K562 (cell line): ENCODE results near the gene GNA14. TPM values are rescaled to one million over a fixed set of nuclear protein-coding genes. Genes with fewer than 3 reads are reported as not detected.

Experiments
- ATAC-seq: fragments of 200-7000 bp; cut with Tn5 transposase; 3 replicates; pipeline ENCODE4 v1.9.1; 2020; ENCODE audit warnings: moderate library complexity
- BruUV-seq: library from RNA; stranded (reverse); fragments of 400-500 nt; replicated peaks from 2 replicates; lab custom pipeline; 2021; lab: Mats Ljungman, UMichigan
- CTCF ChIA-PET: fragments of 300-600 bp; formaldehyde crosslinking; extraction: SDS; loops from one replicate; lab custom pipeline; 2021; ENCODE audit warnings: low intra/inter-chr PET ratio; lab: Yijun Ruan, JAX
- POLR2A ChIA-PET: fragments of 300-600, 350-650 bp; sonication (Branson Sonifier 250); formaldehyde crosslinking; extraction: SDS; loops from one replicate; lab custom pipeline; 2021; ENCODE audit warnings: antibody characterized with exemption, inconsistent platforms; lab: Yijun Ruan, JAX
- DNase-seq, 4 experiments: peaks; one replicate each; pipeline versions ENCODE4 v3.0.0 to v3.0.0-alpha.2; 2011 to 2018; ENCODE audit warnings: low spot score in 3 of 4, mixed read lengths in 3 of 4; ENCODE audit errors: extremely low read depth in 1 of 4
- FAIRE-seq: peaks from 2 replicates; lab custom pipeline; 2011; peaks lifted over from hg19 to GRCh38; lab: Jason Lieb, UNC
- H2AFZ ChIP-seq: 2 replicates; pipeline ENCODE4 v1.6.0; 2011; ENCODE audit warnings: low read depth, low read length, control low read depth, inconsistent platforms
- H3K27ac ChIP-seq: fragments of 200-600 bp; 3 replicates; pipeline ENCODE4 v1.8.0; 2011; ENCODE audit warnings: low read depth, mild to moderate bottlenecking, control low read depth, inconsistent platforms, low read length, moderate library complexity, mixed read lengths; ENCODE audit errors: extremely low read depth
- H3K27me3 ChIP-seq, 2 experiments: fragments of 300-600 bp in 1 of 2; 2 replicates in 1 of 2; 3 replicates in 1 of 2; pipeline versions ENCODE4 v1.6.0 to v1.8.0; 2011; ENCODE audit warnings: inconsistent platforms in 2 of 2, low read length in 2 of 2, mild to moderate bottlenecking in 1 of 2, mixed read lengths in 1 of 2, moderate library complexity in 1 of 2; ENCODE audit not compliant: control insufficient read depth in 2 of 2, insufficient read depth in 2 of 2
- H3K36me3 ChIP-seq: fragments of 300-600 bp; 3 replicates; pipeline ENCODE4 v1.8.0; 2011; ENCODE audit warnings: mild to moderate bottlenecking, low read length, inconsistent platforms; ENCODE audit not compliant: control insufficient read depth, insufficient read depth
- H3K4me1 ChIP-seq, 2 experiments: fragments of 200-600 bp in 1 of 2; replicated peaks in 1 of 2; 2 replicates in 1 of 2; 3 replicates in 1 of 2; pipeline versions ENCODE4 v1.5.1 to v1.8.0; 2011; ENCODE audit warnings: inconsistent platforms in 2 of 2, low read length in 2 of 2, mild to moderate bottlenecking in 1 of 2, mixed read lengths in 1 of 2, moderate library complexity in 1 of 2; ENCODE audit not compliant: control insufficient read depth in 2 of 2, insufficient read depth in 2 of 2
- H3K4me2 ChIP-seq: 2 replicates; pipeline ENCODE4 v1.6.1; 2011; ENCODE audit warnings: low read length, control low read depth, inconsistent platforms, mixed read lengths; ENCODE audit not compliant: insufficient read depth
- H3K4me3 ChIP-seq: fragments of 200-600 bp; sonication (generic), shearing (Covaris generic); 2 replicates; pipeline ENCODE4 v1.5.1; 2016; ENCODE audit warnings: control low read depth, inconsistent platforms
- H3K79me2 ChIP-seq: fragments of 200-600 bp; 3 replicates; pipeline ENCODE4 v1.8.0; 2011; ENCODE audit warnings: low read length, inconsistent platforms; ENCODE audit not compliant: control insufficient read depth, insufficient read depth
- H3K9ac ChIP-seq, 2 experiments: 2 replicates each; pipeline versions ENCODE4 v1.6.0 to v1.6.1; 2011; ENCODE audit warnings: low read depth in 2 of 2, low read length in 2 of 2, control low read depth in 1 of 2, inconsistent platforms in 1 of 2, mild to moderate bottlenecking in 1 of 2, mixed read lengths in 1 of 2; ENCODE audit not compliant: insufficient read depth in 1 of 2
- H3K9me1 ChIP-seq: one replicate; pipeline ENCODE4 v1.6.0; 2011; ENCODE audit warnings: inconsistent platforms, mild to moderate bottlenecking, low read length, moderate library complexity; ENCODE audit not compliant: control insufficient read depth, insufficient read depth
- H3K9me3 ChIP-seq: replicated peaks from 2 replicates; pipeline ENCODE4 v1.5.1; 2011; ENCODE audit warnings: low read depth, low read length, inconsistent platforms; ENCODE audit not compliant: control insufficient read depth, insufficient read depth
- H4K20me1 ChIP-seq: replicated peaks from 2 replicates; pipeline ENCODE4 v1.6.1; 2011; ENCODE audit warnings: low read length, inconsistent platforms, mixed read lengths; ENCODE audit not compliant: control insufficient read depth, insufficient read depth
- ATF2 ChIP-seq: sonication (generic); formaldehyde crosslinking; IDR thresholded peaks from 2 replicates; pipeline ENCODE4 v1.8.1; 2022; ENCODE audit warnings: missing genetic modification reagents
- CCAR2 ChIP-seq: fragments of 200-400 bp; formaldehyde crosslinking; IDR thresholded peaks from 2 replicates; pipeline ENCODE4 v1.6.1; 2017; ENCODE audit warnings: mild to moderate bottlenecking, low read depth, low read length
- ETS2 ChIP-seq: IDR thresholded peaks from 2 replicates; pipeline ENCODE4 v1.6.1; 2016; ENCODE audit warnings: borderline replicate concordance, missing genetic modification characterization, mild to moderate bottlenecking, moderate library complexity, missing compliant biosample characterization; ENCODE audit not compliant: poor library complexity, severe bottlenecking
- HNRNPUL1 ChIP-seq: fragments of 200-400 bp; formaldehyde crosslinking; IDR thresholded peaks from 2 replicates; pipeline ENCODE4 v1.6.1; 2017; ENCODE audit warnings: low read length
- NCOA1 ChIP-seq: fragments of 450-650 bp; IDR thresholded peaks from 2 replicates; pipeline ENCODE4 v1.6.1; 2016; ENCODE audit warnings: low read depth
- NFIC ChIP-seq: fragments of 450-650 bp; IDR thresholded peaks from 2 replicates; pipeline ENCODE4 v1.6.1; 2017; ENCODE audit warnings: mild to moderate bottlenecking, inconsistent platforms
- RFX7 ChIP-seq: fragments of 250-450 bp; sonication (Bioruptor Pico); IDR thresholded peaks from 2 replicates; pipeline ENCODE4 v1.5.1; 2021; ENCODE audit warnings: mild to moderate bottlenecking
- THRAP3 ChIP-seq: fragments of 450-650 bp; IDR thresholded peaks from 2 replicates; pipeline ENCODE4 v1.6.1; 2016; ENCODE audit warnings: mild to moderate bottlenecking, inconsistent platforms, borderline replicate concordance
- WGBS: fragments of 100-300 bp; shearing (Covaris generic); methylation state at CpG from one replicate; pipeline ENCODE4 v1.1.6; 2016; ENCODE audit warnings: low coverage, mixed read lengths; ENCODE audit not compliant: insufficient coverage; ENCODE audit errors: missing lambda C conversion rate; 5-methylcytosine and 5-hydroxymethylcytosine counted together
- in situ Hi-C: fragments of 300-500 bp; cut with MboI; formaldehyde crosslinking; loops from 4 replicates; pipeline ENCODE4 v1.15.0; 2018; ENCODE audit warnings: inconsistent platforms, mixed read lengths
- intact Hi-C: fragments of 100-400 bp; cut with micrococcal nuclease; formaldehyde crosslinking; loops from 2 replicates; pipeline ENCODE4 v1.14.2; 2022
- polyA plus RNA-seq, 8 experiments: library from polyadenylated mRNA; depleted of rRNA in 4 of 8; stranded (reverse) in 5 of 8; unstranded in 3 of 8; fragments of >200 nt; fragmentation: Nextera tagmentation in 2 of 8; fragmentation: Illumina TruSeq in 1 of 8; extraction: Ambion mirVana in 2 of 8; extraction: Trizol in 1 of 8; gene quantifications; 2 replicates each; pipeline versions ENCODE4 v1.2.1 to v1.2.3, GENCODE V29; 2011 to 2014; ENCODE audit warnings: inconsistent platforms in 1 of 8, missing spikeins in 1 of 8
- total RNA-seq, 7 experiments: library from RNA; depleted of rRNA in 6 of 7; stranded (reverse); fragments of >200 nt in 6 of 7; fragmentation: Illumina TruSeq in 2 of 7; extraction: Trizol in 2 of 7; gene quantifications; 2 replicates each; pipeline versions ENCODE4 v1.2.1 to v1.2.3, GENCODE V29; 2011 to 2021; ENCODE audit warnings: low replicate concordance in 1 of 7
- TF ChIP-seq, protein P1 (sequence below): fragments of 250-450 bp; sonication (Bioruptor Pico); IDR thresholded peaks from 2 replicates; pipeline ENCODE4 v1.8.0; 2022; ENCODE audit warnings: inconsistent platforms
- TF ChIP-seq, protein P2 (sequence below), 2 experiments: fragments of 250-450 bp in 1 of 2; fragments of 450-650 bp in 1 of 2; sonication (Bioruptor Pico) in 1 of 2; IDR thresholded peaks; 2 replicates each; pipeline versions ENCODE4 v1.6.1 to v1.8.0; 2016 to 2021; ENCODE audit warnings: mild to moderate bottlenecking in 2 of 2, moderate library complexity in 2 of 2, missing compliant biosample characterization in 1 of 2, missing genetic modification characterization in 1 of 2

GNA14 gene
- total and polyA plus RNA-seq, 9 of the 15 experiments (the other 6 are each of a cell fraction or from before 2014, with no cell fraction given): 0.03 to 0.11 (median 0.03) TPM; not detected in 6

DNA sequence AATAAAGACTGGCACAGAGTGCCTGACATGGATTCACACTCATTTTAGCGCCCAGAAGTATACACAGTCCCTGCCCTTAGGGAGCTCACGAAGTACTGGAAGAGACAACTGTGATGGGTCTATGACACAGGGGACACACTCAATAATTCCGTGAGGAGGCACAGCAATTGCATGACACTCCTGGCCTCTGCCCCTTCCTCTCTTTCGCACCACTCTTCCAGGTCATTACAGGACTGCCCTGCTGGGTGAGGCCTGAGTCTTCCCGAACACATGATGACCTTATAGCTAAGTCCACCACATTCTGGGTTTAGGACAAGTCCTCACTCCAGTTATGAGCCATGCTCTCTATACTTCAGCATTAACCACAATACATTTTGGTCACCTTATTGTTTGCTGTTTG, 134.7 kb downstream of the GNA14 start:
- DNase-seq: no peak
- CTCF ChIA-PET: no interaction called here
- no peak for TF ChIP-seq NFIC
- TF ChIP-seq ATF2 (CRISPR knock-in tag): no peak
- TF ChIP-seq RFX7: no peak
- no peak for TF ChIP-seq HNRNPUL1
- Histone ChIP-seq H3K9me1 (no peaks in the 10 kb centered on the region), H4K20me1 (no peaks in the 10 kb centered on the region), H3K27me3 (no peaks in the 10 kb centered on the region; a peak in 1 of 5 replicates), H3K79me2 (no peaks in the 10 kb centered on the region), H3K4me3 (no peak overlapping the region), H3K27ac (no peak overlapping the region), H3K4me2 (no peak overlapping the region), H2AFZ (no peak overlapping the region), H3K9me3 (no peaks in the 10 kb centered on the region), H3K4me1 (no peaks in the 10 kb centered on the region), H3K9ac (no peak overlapping the region), H3K36me3 (no peaks in the 10 kb centered on the region)
- no peak for FAIRE-seq
- no peak for ATAC-seq
- intact Hi-C loops: no loop called here
- in situ Hi-C loops: no loop called here
- POLR2A ChIA-PET: no interaction called here
- 0% methylated on average over 3 of the region's 5 CpGs for WGBS
- BruUV-seq: no TSS peak

DNA sequence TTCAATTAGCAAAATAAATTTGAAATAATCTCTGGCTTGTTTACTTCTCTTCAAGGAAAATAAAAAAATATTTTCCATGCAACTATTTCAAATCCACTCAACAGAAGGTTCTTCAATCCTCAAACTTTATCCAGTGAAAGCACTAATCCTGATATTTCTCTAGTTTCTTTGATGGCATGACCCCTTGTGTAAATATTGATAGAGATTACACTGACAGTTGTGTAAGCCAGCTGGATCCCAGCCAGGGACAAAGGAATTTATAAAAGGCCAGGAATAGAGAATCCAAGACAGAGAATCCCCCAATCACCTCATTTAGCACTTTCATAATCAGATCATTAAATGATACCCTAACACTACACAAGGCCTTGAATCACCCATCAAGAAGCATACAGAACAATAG, 135.2 kb downstream of the GNA14 start:
- ATAC-seq (no peak), DNase-seq (no peak), FAIRE-seq (no peak)
- intact Hi-C loops (no loop called here), in situ Hi-C loops (no loop called here)
- H3K9me1 ChIP-seq: no peaks in the 10 kb centered on the region
- H3K9ac ChIP-seq: no peak overlapping the region
- no peaks in the 10 kb centered on the region for H3K79me2 ChIP-seq
- ChIA-PET POLR2A (no interaction called here), CTCF (no interaction called here)
- no peak overlapping the region for H3K4me2 ChIP-seq
- H3K4me1 ChIP-seq: no peaks in the 10 kb centered on the region
- no peak overlapping the region for H2AFZ ChIP-seq
- H4K20me1 ChIP-seq: no peaks in the 10 kb centered on the region
- H3K27ac ChIP-seq: no peak overlapping the region
- H3K4me3 ChIP-seq: no peak overlapping the region
- H3K27me3 ChIP-seq: no peaks in the 10 kb centered on the region; a peak in 1 of 5 replicates
- no peaks in the 10 kb centered on the region for H3K9me3 ChIP-seq
- BruUV-seq: no TSS peak
- H3K36me3 ChIP-seq: no peaks in the 10 kb centered on the region
- no peak for TF ChIP-seq CCAR2
- TF ChIP-seq ETS2 (tag): no peak
- TF ChIP-seq THRAP3: no peak
- TF ChIP-seq, protein P1, sequence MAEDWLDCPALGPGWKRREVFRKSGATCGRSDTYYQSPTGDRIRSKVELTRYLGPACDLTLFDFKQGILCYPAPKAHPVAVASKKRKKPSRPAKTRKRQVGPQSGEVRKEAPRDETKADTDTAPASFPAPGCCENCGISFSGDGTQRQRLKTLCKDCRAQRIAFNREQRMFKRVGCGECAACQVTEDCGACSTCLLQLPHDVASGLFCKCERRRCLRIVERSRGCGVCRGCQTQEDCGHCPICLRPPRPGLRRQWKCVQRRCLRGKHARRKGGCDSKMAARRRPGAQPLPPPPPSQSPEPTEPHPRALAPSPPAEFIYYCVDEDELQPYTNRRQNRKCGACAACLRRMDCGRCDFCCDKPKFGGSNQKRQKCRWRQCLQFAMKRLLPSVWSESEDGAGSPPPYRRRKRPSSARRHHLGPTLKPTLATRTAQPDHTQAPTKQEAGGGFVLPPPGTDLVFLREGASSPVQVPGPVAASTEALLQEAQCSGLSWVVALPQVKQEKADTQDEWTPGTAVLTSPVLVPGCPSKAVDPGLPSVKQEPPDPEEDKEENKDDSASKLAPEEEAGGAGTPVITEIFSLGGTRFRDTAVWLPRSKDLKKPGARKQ (CRISPR knock-in tag): no peak
- TF ChIP-seq, protein P2, sequence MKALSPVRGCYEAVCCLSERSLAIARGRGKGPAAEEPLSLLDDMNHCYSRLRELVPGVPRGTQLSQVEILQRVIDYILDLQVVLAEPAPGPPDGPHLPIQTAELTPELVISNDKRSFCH (CRISPR knock-in tag; IDR thresholded peaks at IDR 0.05): no peak
- TF ChIP-seq, protein P2 (tag; IDR thresholded peaks at IDR 0.05): no peak
- TF ChIP-seq NCOA1: no peak
